Osteocyte (in vitro differentiated cells): ENCODE results near the gene SEC14L2. TPM values are rescaled to one million over a fixed set of nuclear protein-coding genes. Genes with fewer than 3 reads are reported as not detected.
"Not testable (repeated sequence)": the region's sequence is repeated elsewhere in the genome, so short reads cannot be mapped to it uniquely, and the experiment has no call there.

Experiments
- DNase-seq: peaks from one replicate; pipeline ENCODE4 v3.0.0; 2021; ENCODE audit warnings: mixed read lengths; ENCODE audit not compliant: unreplicated experiment; ENCODE audit errors: extremely low spot score
- H3K27ac Mint-ChIP-seq: one replicate; pipeline ENCODE4 v1.8.0; 2021; ENCODE audit warnings: mild to moderate bottlenecking, mixed read lengths; ENCODE audit not compliant: unreplicated experiment
- H3K27me3 Mint-ChIP-seq: one replicate; pipeline ENCODE4 v1.8.0; 2021; ENCODE audit warnings: mixed read lengths; ENCODE audit not compliant: unreplicated experiment
- H3K36me3 Mint-ChIP-seq: one replicate; pipeline ENCODE4 v1.8.0; 2021; ENCODE audit warnings: mixed read lengths; ENCODE audit not compliant: unreplicated experiment
- H3K4me1 Mint-ChIP-seq: one replicate; pipeline ENCODE4 v1.8.0; 2021; ENCODE audit warnings: mixed read lengths; ENCODE audit not compliant: unreplicated experiment
- H3K4me3 Mint-ChIP-seq: one replicate; pipeline ENCODE4 v1.8.0; 2021; ENCODE audit warnings: mild to moderate bottlenecking, moderate library complexity, mixed read lengths; ENCODE audit not compliant: unreplicated experiment
- H3K9me3 Mint-ChIP-seq: one replicate; pipeline ENCODE4 v1.8.0; 2021; ENCODE audit warnings: mixed read lengths; ENCODE audit not compliant: unreplicated experiment
- CTCF ChIP-seq: fragments of 200-600 bp; sonication (generic); IDR thresholded peaks from 2 replicates; pipeline ENCODE4 v1.5.0; 2021; ENCODE audit warnings: antibody characterized with exemption, mild to moderate bottlenecking, moderate library complexity
- total RNA-seq: library from RNA; stranded (reverse); gene quantifications from 2 replicates; pipeline ENCODE4 v1.2.1, GENCODE V29; 2021

SEC14L2 gene
- total RNA-seq, 1 donor from 2014 or later = 14.9 TPM

- H3K27ac Mint-ChIP-seq = no peak overlapping the region
- no peak for DNase-seq
- peaks cover 33% of the 10 kb centered on the region for H3K4me1 Mint-ChIP-seq
- H3K36me3 Mint-ChIP-seq = peaks cover 11% of the 10 kb centered on the region
- H3K4me3 Mint-ChIP-seq = no peak overlapping the region
- H3K27me3 Mint-ChIP-seq = no peaks in the 10 kb centered on the region
- TF ChIP-seq CTCF = no peak
- H3K9me3 Mint-ChIP-seq = no peaks in the 10 kb centered on the region
Observed at GRCh38 chr22:30399718-30400117, 2.9 kb downstream of the SEC14L2 start.

DNA sequence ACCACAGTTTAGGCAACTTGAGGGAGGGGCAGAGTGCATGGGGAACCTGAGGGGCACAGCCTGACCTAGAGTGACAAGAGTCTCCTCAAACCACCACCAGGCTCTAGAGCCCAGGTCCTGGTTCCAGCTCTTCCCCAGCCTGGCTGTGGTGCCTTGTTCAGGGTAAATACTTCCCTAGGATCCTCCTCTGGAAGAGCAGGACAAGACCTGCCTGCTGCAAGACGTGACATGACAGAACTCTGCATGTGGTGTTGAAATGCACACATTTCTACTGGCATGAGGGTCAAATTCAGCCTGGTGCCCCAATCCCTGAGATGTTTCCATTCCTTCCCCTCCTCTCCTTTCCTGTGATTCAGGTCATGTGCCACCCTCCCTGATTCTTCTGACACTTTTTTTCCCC, 3.3 kb downstream of the SEC14L2 start:
- peaks cover 33% of the 10 kb centered on the region for H3K4me1 Mint-ChIP-seq
- H3K9me3 Mint-ChIP-seq = no peaks in the 10 kb centered on the region
- DNase-seq = no peak
- H3K4me3 Mint-ChIP-seq = no peak overlapping the region
- no peak for TF ChIP-seq CTCF
- no peak overlapping the region for H3K27ac Mint-ChIP-seq
- H3K27me3 Mint-ChIP-seq = no peaks in the 10 kb centered on the region
- H3K36me3 Mint-ChIP-seq = peaks cover 11% of the 10 kb centered on the region

- not testable (repeated sequence) for H3K27ac Mint-ChIP-seq, H3K4me3 Mint-ChIP-seq, H3K27me3 Mint-ChIP-seq, DNase-seq, H3K9me3 Mint-ChIP-seq
- Mint-ChIP-seq H3K4me1 (peaks cover 33% of the 10 kb centered on the region), H3K36me3 (peaks cover 11% of the 10 kb centered on the region)
Observed at GRCh38 chr22:30401024-30401423, 4.2 kb downstream of the SEC14L2 start.

- H3K4me1 Mint-ChIP-seq = peaks cover 26% of the 10 kb centered on the region
- H3K27me3 Mint-ChIP-seq = no peaks in the 10 kb centered on the region
- no peak for DNase-seq
- no peaks in the 10 kb centered on the region for H3K9me3 Mint-ChIP-seq
- no peak overlapping the region for H3K27ac Mint-ChIP-seq
- H3K36me3 Mint-ChIP-seq = peaks cover 19% of the 10 kb centered on the region
- no peak for TF ChIP-seq CTCF
- no peak overlapping the region for H3K4me3 Mint-ChIP-seq
Observed at GRCh38 chr22:30402028-30402765, 5.4 kb downstream of the SEC14L2 start.

- H3K27ac Mint-ChIP-seq, H3K4me3 Mint-ChIP-seq, H3K27me3 Mint-ChIP-seq, DNase-seq, H3K9me3 Mint-ChIP-seq: not testable (repeated sequence)
- H3K36me3 Mint-ChIP-seq = peaks cover 19% of the 10 kb centered on the region
- peaks cover 23% of the 10 kb centered on the region for H3K4me1 Mint-ChIP-seq
Observed at GRCh38 chr22:30402766-30403104, 5.9 kb downstream of the SEC14L2 start.

- DNase-seq = no peak
- TF ChIP-seq CTCF = no peak
Observed at GRCh38 chr22:30404307-30404706, 7.5 kb downstream of the SEC14L2 start.

More at GRCh38 chr22:30404307-30404706, 7.5 kb downstream of the SEC14L2 start:
- H3K27me3 Mint-ChIP-seq = no peaks in the 10 kb centered on the region
- peaks cover 21% of the 10 kb centered on the region for H3K36me3 Mint-ChIP-seq
- H3K4me1 Mint-ChIP-seq = peaks cover 20% of the 10 kb centered on the region
- no peak overlapping the region for H3K27ac Mint-ChIP-seq
- H3K9me3 Mint-ChIP-seq = no peaks in the 10 kb centered on the region
- H3K4me3 Mint-ChIP-seq = no peak overlapping the region
